OCI-LY7 (cell line): Measurements from ENCODE around the gene EHBP1. TPM values are rescaled to one million over a fixed set of nuclear protein-coding genes. Genes with fewer than 3 reads are reported as not detected.

ENCODE experiments used
- BruUV-seq: library from RNA; stranded (reverse); fragments of 400-500 nt; replicated peaks from 2 replicates; lab custom pipeline; 2021; lab: Mats Ljungman, UMichigan
- CTCF ChIA-PET: fragments of 300-600 bp; sonication (Branson Sonifier 250); formaldehyde crosslinking; loops from one replicate; lab custom pipeline; 2022; ENCODE audit warnings: antibody characterized with exemption; ENCODE audit not compliant: unreplicated experiment; lab: Charles Lee
- POLR2A ChIA-PET: fragments of 300-600 bp; sonication (Branson Sonifier 250); formaldehyde crosslinking; loops from one replicate; lab custom pipeline; 2022; ENCODE audit warnings: antibody characterized with exemption; lab: Charles Lee
- DNase-seq: peaks from one replicate; pipeline ENCODE4 v3.0.0-alpha.2; 2015; ENCODE audit warnings: low spot score
- H2AFZ ChIP-seq: fragments of 200-600 bp; sonication (generic), shearing (Covaris generic); 2 replicates; pipeline ENCODE4 v1.6.1; 2014; ENCODE audit warnings: mild to moderate bottlenecking, antibody characterized with exemption, low read length, moderate library complexity
- H3K27ac ChIP-seq: fragments of 200-600 bp; sonication (generic); 2 replicates; pipeline ENCODE4 v1.5.1; 2014; ENCODE audit warnings: mixed run types, low read depth, mild to moderate bottlenecking, moderate library complexity, low read length, inconsistent platforms; ENCODE audit not compliant: poor library complexity, severe bottlenecking
- H3K36me3 ChIP-seq: fragments of 200-600 bp; sonication (generic); 2 replicates; pipeline ENCODE4 v1.6.1; 2014; ENCODE audit warnings: mild to moderate bottlenecking, antibody characterized with exemption, low read length, moderate library complexity, mixed read lengths; ENCODE audit not compliant: insufficient read depth
- H3K4me1 ChIP-seq: fragments of 200-600 bp; sonication (generic); 2 replicates; pipeline ENCODE4 v1.5.1; 2014; ENCODE audit warnings: mild to moderate bottlenecking, low read length; ENCODE audit not compliant: insufficient read depth, poor library complexity, severe bottlenecking
- H3K4me2 ChIP-seq: fragments of 200-600 bp; sonication (generic); 2 replicates; pipeline ENCODE4 v1.6.1; 2014; ENCODE audit warnings: mild to moderate bottlenecking, low read length
- H3K4me3 ChIP-seq: fragments of 200-600 bp; sonication (generic); 2 replicates; pipeline ENCODE4 v1.5.1; 2014; ENCODE audit warnings: mild to moderate bottlenecking, low read depth, low read length; ENCODE audit not compliant: poor library complexity, severe bottlenecking
- H3K79me2 ChIP-seq: fragments of 200-600 bp; sonication (generic); 2 replicates; pipeline ENCODE4 v1.6.1; 2016; ENCODE audit warnings: low read depth, mild to moderate bottlenecking, low read length, moderate library complexity, mixed read lengths; ENCODE audit not compliant: insufficient read depth
- H3K9me2 ChIP-seq: fragments of 200-600 bp; sonication (generic); 2 replicates; pipeline ENCODE4 v1.6.1; 2016; ENCODE audit warnings: mild to moderate bottlenecking, low read length, mixed read lengths; ENCODE audit not compliant: insufficient read depth
- H3K9me3 ChIP-seq: fragments of 200-600 bp; sonication (generic); 2 replicates; pipeline ENCODE4 v1.6.1; 2014; ENCODE audit warnings: mild to moderate bottlenecking, mixed run types, low read length, mixed read lengths
- H4K20me1 ChIP-seq: fragments of 200-600 bp; sonication (generic); 2 replicates; pipeline ENCODE4 v1.6.1; 2014; ENCODE audit warnings: mild to moderate bottlenecking, antibody characterized with exemption, low read length, moderate library complexity, mixed read lengths; ENCODE audit not compliant: insufficient read depth
- EZH2phosphoT487 ChIP-seq: fragments of 200-600 bp; sonication (generic); IDR thresholded peaks from 2 replicates; pipeline ENCODE4 v1.6.1; 2018; ENCODE audit warnings: low read depth, borderline replicate concordance, mild to moderate bottlenecking, mixed run types, antibody characterized with exemption, low read length, moderate library complexity, mixed read lengths
- intact Hi-C: fragments of 100-400 bp; cut with micrococcal nuclease; formaldehyde crosslinking; loops from one replicate; pipeline ENCODE4 v1.10.0; 2022; ENCODE audit not compliant: unreplicated experiment
- total RNA-seq, 2 experiments: library from RNA; depleted of rRNA in 1 of 2; stranded (reverse); fragments of >200 nt in 1 of 2; shearing (Covaris generic) in 1 of 2; gene quantifications; 2 replicates each; pipeline ENCODE4 v1.2.3, GENCODE V29; 2014 to 2022
- TF ChIP-seq, protein P1 (sequence below): fragments of 200-600 bp; sonication (generic); conservative IDR thresholded peaks from 2 replicates; pipeline ENCODE4 v1.5.1; 2014; ENCODE audit warnings: mild to moderate bottlenecking, antibody characterized with exemption, low read length, moderate library complexity, mixed read lengths

EHBP1 gene
- total RNA-seq, 2 experiments from 2014 or later: 26.8 to 34.1 TPM

DNA sequence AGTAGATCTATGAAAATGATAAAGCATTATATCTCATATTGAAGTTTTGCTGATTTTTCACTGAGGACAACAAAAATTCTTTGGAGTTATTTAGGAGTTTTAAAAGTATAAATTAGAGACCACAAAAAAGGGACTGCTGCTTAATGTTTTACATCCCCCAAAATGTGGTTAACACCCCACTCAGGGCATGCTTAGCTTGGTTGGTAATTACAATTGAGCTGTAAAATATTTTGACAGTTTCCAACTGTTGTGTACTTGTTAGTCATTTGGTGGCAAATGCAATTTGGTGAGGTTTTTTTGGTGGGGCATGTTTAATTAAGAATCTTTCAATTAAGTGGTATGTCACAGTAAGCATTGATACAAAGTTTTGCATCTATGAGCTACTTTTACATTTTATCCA lies 207.8 kb downstream of the EHBP1 start:
- ChIA-PET POLR2A (interaction anchor here (1.2 to 1.3 kb wide), 2 partner anchors 8 to 14 kb away, joined by 3 read pairs; no protein-coding TSS in a partner anchor), CTCF (no interaction called here)
- H3K79me2 ChIP-seq: no peaks in the 10 kb centered on the region
- no peak for DNase-seq
- no peaks in the 10 kb centered on the region for H3K9me2 ChIP-seq
- intact Hi-C loops: no loop called here
- H2AFZ ChIP-seq: no peak overlapping the region
- H4K20me1 ChIP-seq: no peaks in the 10 kb centered on the region
- no peaks in the 10 kb centered on the region for H3K36me3 ChIP-seq
- no peak overlapping the region for H3K4me3 ChIP-seq
- no TSS peak for BruUV-seq
- H3K9me3 ChIP-seq: no peaks in the 10 kb centered on the region
- no peak overlapping the region for H3K27ac ChIP-seq
- H3K4me2 ChIP-seq: no peak overlapping the region
- H3K4me1 ChIP-seq: no peaks in the 10 kb centered on the region
- TF ChIP-seq, protein P1, sequence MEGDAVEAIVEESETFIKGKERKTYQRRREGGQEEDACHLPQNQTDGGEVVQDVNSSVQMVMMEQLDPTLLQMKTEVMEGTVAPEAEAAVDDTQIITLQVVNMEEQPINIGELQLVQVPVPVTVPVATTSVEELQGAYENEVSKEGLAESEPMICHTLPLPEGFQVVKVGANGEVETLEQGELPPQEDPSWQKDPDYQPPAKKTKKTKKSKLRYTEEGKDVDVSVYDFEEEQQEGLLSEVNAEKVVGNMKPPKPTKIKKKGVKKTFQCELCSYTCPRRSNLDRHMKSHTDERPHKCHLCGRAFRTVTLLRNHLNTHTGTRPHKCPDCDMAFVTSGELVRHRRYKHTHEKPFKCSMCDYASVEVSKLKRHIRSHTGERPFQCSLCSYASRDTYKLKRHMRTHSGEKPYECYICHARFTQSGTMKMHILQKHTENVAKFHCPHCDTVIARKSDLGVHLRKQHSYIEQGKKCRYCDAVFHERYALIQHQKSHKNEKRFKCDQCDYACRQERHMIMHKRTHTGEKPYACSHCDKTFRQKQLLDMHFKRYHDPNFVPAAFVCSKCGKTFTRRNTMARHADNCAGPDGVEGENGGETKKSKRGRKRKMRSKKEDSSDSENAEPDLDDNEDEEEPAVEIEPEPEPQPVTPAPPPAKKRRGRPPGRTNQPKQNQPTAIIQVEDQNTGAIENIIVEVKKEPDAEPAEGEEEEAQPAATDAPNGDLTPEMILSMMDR: no peak
- no peak for TF ChIP-seq EZH2phosphoT487

GRCh38 chr2:62919041-62919440 lies 213.5 kb downstream of the EHBP1 start:
- H3K9me2 ChIP-seq: no peaks in the 10 kb centered on the region
- H2AFZ ChIP-seq: no peak overlapping the region
- no peaks in the 10 kb centered on the region for H3K9me3 ChIP-seq
- no peak overlapping the region for H3K4me3 ChIP-seq
- no peaks in the 10 kb centered on the region for H3K36me3 ChIP-seq
- POLR2A ChIA-PET: no interaction called here
- H3K79me2 ChIP-seq: no peaks in the 10 kb centered on the region
- TF ChIP-seq, protein P1: no peak
- TF ChIP-seq EZH2phosphoT487: no peak
- intact Hi-C loops: no loop called here
- peak; percentile 12 for DNase-seq
- no TSS peak for BruUV-seq
- no peaks in the 10 kb centered on the region for H4K20me1 ChIP-seq
- H3K27ac ChIP-seq: no peak overlapping the region
- CTCF ChIA-PET: no interaction called here
- no peak overlapping the region for H3K4me2 ChIP-seq
- no peaks in the 10 kb centered on the region for H3K4me1 ChIP-seq

GRCh38 chr2:62920070-62920469 lies 214.6 kb downstream of the EHBP1 start:
- H2AFZ ChIP-seq: no peak overlapping the region
- no peak overlapping the region for H3K4me2 ChIP-seq
- H3K4me3 ChIP-seq: no peak overlapping the region
- no peak for DNase-seq
- TF ChIP-seq EZH2phosphoT487: no peak
- TF ChIP-seq, protein P1: no peak
- no peaks in the 10 kb centered on the region for H3K9me2 ChIP-seq
- intact Hi-C loops: no loop called here
- H3K79me2 ChIP-seq: no peaks in the 10 kb centered on the region
- H3K36me3 ChIP-seq: no peaks in the 10 kb centered on the region
- ChIA-PET CTCF (no interaction called here), POLR2A (no interaction called here)
- no peaks in the 10 kb centered on the region for H3K9me3 ChIP-seq
- H4K20me1 ChIP-seq: no peaks in the 10 kb centered on the region
- H3K4me1 ChIP-seq: no peaks in the 10 kb centered on the region
- BruUV-seq: no TSS peak
- H3K27ac ChIP-seq: no peak overlapping the region
